Esophagus squamous epithelium (tissue), 5 donors: ENCODE data around the gene S100A7. TPM values are rescaled to one million over a fixed set of nuclear protein-coding genes. Genes with fewer than 3 reads are reported as not detected.
A peak's percentile ranks its signal among the peaks of the same experiment; 100 is the strongest.
"Not testable (repeated sequence)": the region's sequence is repeated elsewhere in the genome, so short reads cannot be mapped to it uniquely, and the experiment has no call there.

Source experiments
- DNase-seq: peaks from one replicate; lab custom pipeline; 2025; lab: John Stamatoyannopoulos, UW
- H3K27ac ChIP-seq, 4 donors: fragments of 200-600 bp; sonication (generic); one replicate each; pipeline ENCODE4 v1.5.1; 2016 to 2019; ENCODE audit warnings: mild to moderate bottlenecking in 1 of 4
- H3K27me3 ChIP-seq, 4 donors: fragments of 200-600 bp; sonication (generic); 1 replicate in 3 of 4; 2 replicates in 1 of 4; pipeline versions ENCODE4 v1.5.1 to v1.6.0; 2017 to 2021; ENCODE audit warnings: antibody characterized with exemption in 1 of 4
- H3K36me3 ChIP-seq, 3 donors: fragments of 200-600 bp; sonication (generic); one replicate each; pipeline ENCODE4 v1.5.1; 2016 to 2019
- H3K4me1 ChIP-seq, 3 donors: fragments of 200-600 bp; sonication (generic); one replicate each; pipeline ENCODE4 v1.5.1; 2017 to 2019
- H3K4me3 ChIP-seq, 4 donors: fragments of 200-600 bp; sonication (generic); 1 replicate in 3 of 4; 2 replicates in 1 of 4; pipeline ENCODE4 v1.5.1; 2016 to 2019; ENCODE audit warnings: mild to moderate bottlenecking in 2 of 4, moderate library complexity in 1 of 4
- H3K9me3 ChIP-seq, 3 donors: fragments of 200-600 bp; sonication (generic); one replicate each; pipeline ENCODE4 v1.5.1; 2016 to 2019
- CTCF ChIP-seq, 6 experiments: fragments of 450-650 bp in 4 of 6; fragments of 200-600 bp in 2 of 6; sonication (generic) in 2 of 6; IDR thresholded peaks; one replicate each; pipeline ENCODE4 v1.5.1; 2016 to 2019; ENCODE audit warnings: antibody characterized with exemption in 6 of 6, mild to moderate bottlenecking in 4 of 6, moderate library complexity in 4 of 6
- POLR2A ChIP-seq, 4 donors: fragments of 450-650 bp; IDR thresholded peaks; one replicate each; pipeline ENCODE4 v1.6.1; 2017; ENCODE audit warnings: antibody characterized with exemption in 4 of 4, mild to moderate bottlenecking in 4 of 4, moderate library complexity in 3 of 4
- WGBS, 2 donors: methylation state at CpG; one replicate each; pipeline ENCODE4 v1.1.5; 2018; 5-methylcytosine and 5-hydroxymethylcytosine counted together
- intact Hi-C: fragments of 100-400 bp; cut with DNase I; formaldehyde crosslinking; loops from one replicate; pipeline ENCODE4 v1.15.0; 2022
- total RNA-seq, 4 donors: library from RNA; depleted of rRNA; stranded (reverse); fragments of >200 nt; gene quantifications; one replicate each; pipeline ENCODE4 v1.1.0, GENCODE V29; 2016
- donor health status: DM: yes; HTN: yes; CAD: no.

Gene S100A7
- total RNA-seq, 4 donors from 2014 or later, result 8.8 to 9,163 (median 3,171) TPM

- no peaks in the 10 kb centered on the region for H3K36me3 ChIP-seq
- H3K4me3 ChIP-seq, result no peak overlapping the region
- DNase-seq, result no peak
- H3K27me3 ChIP-seq, result peaks cover 0 to 31% (median 0%) of the 10 kb centered on the region in 4 donors
- 84 to 86% methylated on average over 5 to 7 of the region's 12 CpGs for WGBS, 2 donors
- H3K4me1 ChIP-seq, result peaks cover 0 to 13% (median 0%) of the 10 kb centered on the region in 3 donors
- H3K27ac ChIP-seq, result no peak overlapping the region
- intact Hi-C loops, result no loop called here
- TF ChIP-seq POLR2A (IDR thresholded peaks at IDR 0.05), result no peak
- TF ChIP-seq CTCF (IDR thresholded peaks at IDR 0.05), result no peak
- peaks cover 0 to 3% (median 0%) of the 10 kb centered on the region in 3 donors for H3K9me3 ChIP-seq
These were observed 43.1 kb downstream of the S100A7 start for GRCh38 chr1:153417136-153417888.

GRCh38 chr1:153415850-153416570, 44.4 kb downstream of the S100A7 start, which contains the start of gene S100A7A:
Gene S100A7A (plus strand): TSS chr1:153416520. CDS start chr1:153418083, 1,563 bp downstream.
- Histone ChIP-seq H3K4me1 (peaks cover 0 to 13% (median 0%) of the 10 kb centered on the region in 3 donors), H3K9me3 (peaks cover 0 to 10% (median 0%) of the 10 kb centered on the region in 3 donors), H3K27ac (peak within 1 kb of the TSS in 1 of 4 donors; percentile 34), H3K36me3 (no peaks in the 10 kb centered on the region), H3K27me3 (peaks cover 0 to 31% (median 0%) of the 10 kb centered on the region in 4 donors), H3K4me3 (no peak within 1 kb of the TSS)
- intact Hi-C loops, result no loop called here
- 31 to 44% methylated on average over 6 of the region's 6 CpGs for WGBS, 2 donors
- DNase-seq, result no peak
- TF ChIP-seq POLR2A (IDR thresholded peaks at IDR 0.05) (no peak), CTCF (IDR thresholded peaks at IDR 0.05) (no peak)

GRCh38 chr1:153413961-153414360, 46.5 kb downstream of the S100A7 start:
- H3K36me3 ChIP-seq, H3K4me3 ChIP-seq, H3K27ac ChIP-seq, intact Hi-C loops, H3K9me3 ChIP-seq, DNase-seq: not testable (repeated sequence)
- Histone ChIP-seq H3K4me1 (peaks cover 0 to 13% (median 0%) of the 10 kb centered on the region in 3 donors), H3K27me3 (peaks cover 0 to 12% (median 0%) of the 10 kb centered on the region in 4 donors)

Other genes with a start within 250 kb of the S100A7 start
- gene PRR9, start 243.1 kb downstream of the S100A7 start, total RNA-seq, result not detected
- not detected for gene LORICRIN, start 201.0 kb downstream of the S100A7 start, total RNA-seq
- gene PGLYRP3, start 147.7 kb downstream of the S100A7 start, total RNA-seq, result 10 to 100 TPM; 14.3 to 44.0 (median 23.8) TPM
- gene PGLYRP4, start 111.8 kb downstream of the S100A7 start, total RNA-seq, result 10 to 100 TPM in 1 of 4 donors, 1 to 10 TPM in 3; 4.2 to 15.1 (median 6.9) TPM
- gene S100A9, start 102.8 kb downstream of the S100A7 start, total RNA-seq, result over 10,000 TPM; 15,145 to 90,256 (median 57,331) TPM
- 100 to 1,000 TPM in 1 of 4 donors, 10 to 100 TPM in 3; 16.2 to 154 (median 49.0) TPM for gene S100A12, start 85.0 kb downstream of the S100A7 start, total RNA-seq
- over 10,000 TPM in 3 of 4 donors, 1,000 to 10,000 TPM in 1; 4,308 to 17,245 (median 15,998) TPM for gene S100A8, start 69.6 kb downstream of the S100A7 start, total RNA-seq
- gene S100A7A, start 44.1 kb downstream of the S100A7 start, total RNA-seq, result 10 to 100 TPM in 1 of 4 donors, 1 to 10 TPM in 2, not detected in 1; 6.7 to 72.9 (median 8.1) TPM
- 100 to 1,000 TPM; 270 to 943 (median 394) TPM for gene S100A6, start 75.3 kb upstream of the S100A7 start, total RNA-seq
- gene S100A5, start 80.3 kb upstream of the S100A7 start, total RNA-seq, result not detected
- 100 to 1,000 TPM in 2 of 4 donors, 10 to 100 TPM in 2; 58.6 to 205 (median 122) TPM for gene S100A4, start 85.2 kb upstream of the S100A7 start, total RNA-seq
- gene S100A3, start 88.6 kb upstream of the S100A7 start, total RNA-seq, result 10 to 100 TPM in 1 of 4 donors, 1 to 10 TPM in 3; 1.2 to 16.5 (median 9.2) TPM
- gene S100A2, start 105.2 kb upstream of the S100A7 start, total RNA-seq, result 1,000 to 10,000 TPM in 3 of 4 donors, 100 to 1,000 TPM in 1; 949 to 3,544 (median 1,180) TPM
- gene S100A16, start 152.5 kb upstream of the S100A7 start, total RNA-seq, result 1,000 to 10,000 TPM; 1,372 to 2,409 (median 2,158) TPM
- gene S100A14, start 155.7 kb upstream of the S100A7 start, total RNA-seq, result 1,000 to 10,000 TPM; 1,580 to 2,481 (median 2,030) TPM
- 10 to 100 TPM; 44.4 to 63.3 (median 55.7) TPM for gene S100A13, start 166.9 kb upstream of the S100A7 start, total RNA-seq
- gene S100A1, start 167.8 kb upstream of the S100A7 start, total RNA-seq, result 1 to 10 TPM in 1 of 4 donors, not detected in 3; 1.8 TPM
- gene CHTOP, start 173.4 kb upstream of the S100A7 start, total RNA-seq, result 10 to 100 TPM; 35.0 to 58.9 (median 47.3) TPM
- gene SNAPIN, start 198.1 kb upstream of the S100A7 start, total RNA-seq, result 10 to 100 TPM; 39.9 to 61.2 (median 51.1) TPM
- 100 to 1,000 TPM in 3 of 4 donors, 10 to 100 TPM in 1; 78.0 to 166 (median 130) TPM for gene ILF2, start 210.3 kb upstream of the S100A7 start, total RNA-seq
- 10 to 100 TPM in 2 of 4 donors, 1 to 10 TPM in 2; 1.8 to 15.6 (median 6.4) TPM for gene NPR1, start 218.0 kb upstream of the S100A7 start, total RNA-seq